Stimulated activated CD4-positive, alpha-beta T cell treated with anti-CD3 and anti-CD28 coated beads, Interleukin-1b, Interleukin-23, amount 100 ng/mL, for 48 hours (primary cell): Measurements from ENCODE around the gene SLMAP.
A peak's percentile ranks its signal among the peaks of the same experiment; 100 is the strongest.

Source experiments
- DNase-seq: peaks from one replicate; pipeline ENCODE4 v3.0.0-alpha.2; 2020

The SLMAP gene

DNA sequence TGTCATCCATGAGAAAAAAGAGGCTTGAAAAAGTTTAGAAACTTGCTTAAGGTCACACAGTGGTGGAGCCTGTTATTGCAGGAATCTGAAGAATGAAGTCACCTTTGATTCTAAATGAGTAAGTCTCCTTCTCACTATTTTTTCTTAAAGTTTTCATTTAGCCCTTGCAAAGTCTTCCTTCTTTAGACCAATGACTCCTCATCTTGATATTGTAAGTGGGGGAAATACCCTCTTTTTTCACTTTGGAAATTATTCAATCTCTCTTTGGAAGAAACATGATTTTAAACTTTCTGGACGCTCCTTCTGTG, 787 bp upstream of the SLMAP start:
- DNase-seq, result no peak

DNA sequence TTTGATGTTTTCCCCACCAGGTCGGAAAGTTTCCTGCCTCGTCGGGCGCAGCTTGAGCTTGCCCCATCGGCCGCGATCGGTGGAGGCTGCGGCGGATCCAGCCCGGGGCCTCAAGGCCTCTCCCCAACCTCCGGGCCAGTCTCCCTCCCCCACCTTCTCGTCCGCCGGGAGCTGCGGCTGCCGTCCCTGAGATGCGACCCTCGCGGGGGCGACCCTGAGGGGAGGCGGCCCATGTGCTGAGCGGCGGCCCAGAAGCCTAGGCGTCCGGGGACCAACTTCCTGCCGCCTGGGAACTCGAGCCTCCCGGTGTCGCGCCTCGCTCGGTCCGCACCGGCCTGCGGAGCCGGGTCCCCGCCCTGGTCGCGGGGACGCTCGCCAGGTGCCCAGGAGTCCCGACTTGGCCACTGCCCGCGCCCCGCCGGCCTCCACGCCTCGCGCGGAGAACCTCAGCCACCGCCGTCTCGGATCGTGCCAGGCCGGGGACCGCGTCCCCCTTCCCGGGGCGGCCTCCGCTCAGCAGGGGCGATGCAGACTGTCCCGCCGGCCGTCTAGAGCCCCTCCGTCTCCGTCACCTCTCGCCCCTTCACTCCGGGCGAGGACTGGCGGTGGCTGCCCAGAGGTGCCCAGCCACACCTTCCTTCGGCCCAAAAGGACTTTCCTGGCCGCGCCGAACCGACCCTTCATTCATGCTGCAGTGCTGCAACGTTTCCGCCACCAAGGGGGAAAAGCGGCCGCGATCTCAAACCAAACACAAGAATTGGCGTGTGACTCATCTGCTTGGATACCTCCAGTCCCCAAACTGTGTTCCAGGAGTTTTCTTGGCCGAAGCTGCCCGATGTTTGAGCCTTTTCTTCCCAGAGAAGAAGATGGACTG, 656 bp downstream of the SLMAP start:
- DNase-seq, result peak; percentile 38

DNA sequence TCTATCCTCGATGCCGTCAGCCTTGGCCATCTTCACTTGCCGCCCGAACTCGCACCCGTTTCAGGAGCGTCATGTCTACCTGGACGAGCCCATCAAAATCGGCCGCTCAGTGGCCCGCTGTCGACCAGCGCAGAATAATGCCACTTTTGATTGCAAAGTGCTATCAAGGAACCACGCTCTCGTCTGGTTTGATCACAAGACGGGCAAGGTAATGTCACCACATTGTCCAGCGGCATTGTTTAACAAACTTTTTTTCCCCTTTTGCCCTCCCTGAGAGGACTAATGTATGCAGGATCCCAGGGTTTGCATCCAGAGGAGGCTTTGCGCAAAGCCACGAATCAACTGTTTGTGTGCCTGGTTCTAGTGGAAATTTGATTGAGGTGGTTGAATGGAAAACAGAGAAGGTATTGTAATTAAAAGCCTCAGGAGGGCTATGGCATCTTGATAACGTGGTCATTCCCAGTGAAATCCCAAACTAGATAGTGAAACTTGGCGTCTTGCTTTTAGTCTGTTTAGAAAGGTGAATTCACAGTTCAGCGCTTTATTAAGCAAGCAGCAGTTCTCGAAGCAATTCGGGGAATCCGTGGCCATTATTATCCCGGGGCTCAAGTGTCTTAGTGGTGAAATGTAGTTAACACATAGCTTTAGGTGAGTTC, 1.7 kb downstream of the SLMAP start:
- DNase-seq, result no peak

DNA sequence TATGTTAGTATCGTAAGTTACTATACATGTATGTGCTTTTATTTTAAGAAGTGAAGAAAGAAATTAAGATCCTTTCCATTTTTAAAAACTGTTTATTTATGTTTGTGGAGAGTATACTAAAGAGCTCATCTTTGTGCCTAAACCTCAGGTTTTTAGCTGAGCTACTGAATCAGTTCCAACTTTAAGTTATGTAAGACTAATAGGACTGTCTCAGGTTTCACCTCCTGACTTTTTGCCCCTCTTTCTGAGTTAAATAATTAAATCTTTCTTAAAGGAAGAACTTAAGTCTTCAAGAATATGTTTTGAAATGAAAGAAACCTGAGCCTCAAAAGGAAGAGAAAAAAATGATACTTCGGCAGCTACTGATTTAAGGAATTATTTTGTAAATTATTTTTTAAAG, 2.6 kb downstream of the SLMAP start:
- no peak for DNase-seq

GRCh38 chr3:57764794-57765193, 8.7 kb downstream of the SLMAP start:
- no peak for DNase-seq

- no peak for DNase-seq
Measured at GRCh38 chr3:57768595-57768994, 12.5 kb downstream of the SLMAP start.

- DNase-seq, result no peak
Measured at GRCh38 chr3:57770009-57770827, 14.1 kb downstream of the SLMAP start.

- no peak for DNase-seq
Measured at GRCh38 chr3:57772251-57772650, 16.1 kb downstream of the SLMAP start.

DNA sequence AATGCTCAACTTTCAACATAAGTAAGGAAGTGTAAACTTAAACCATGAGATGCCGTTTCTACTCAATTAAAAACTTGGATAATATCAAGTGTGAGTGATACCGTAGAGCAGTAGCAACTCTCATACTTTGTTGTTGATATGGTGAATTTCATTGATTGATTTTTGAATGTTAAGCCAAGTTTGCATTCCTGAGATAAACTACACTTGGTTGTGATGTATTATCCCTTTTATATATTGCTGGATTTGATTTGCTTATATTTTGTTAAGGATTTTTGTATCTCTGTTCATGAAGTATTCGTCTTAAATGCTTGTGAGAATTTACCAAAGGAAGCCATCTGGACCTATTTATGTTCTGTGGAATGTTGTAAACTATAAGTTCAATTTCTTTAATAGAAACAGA, 21.7 kb downstream of the SLMAP start:
- DNase-seq, result no peak

- no peak for DNase-seq
Measured at GRCh38 chr3:57778494-57778893, 22.4 kb downstream of the SLMAP start.

DNA sequence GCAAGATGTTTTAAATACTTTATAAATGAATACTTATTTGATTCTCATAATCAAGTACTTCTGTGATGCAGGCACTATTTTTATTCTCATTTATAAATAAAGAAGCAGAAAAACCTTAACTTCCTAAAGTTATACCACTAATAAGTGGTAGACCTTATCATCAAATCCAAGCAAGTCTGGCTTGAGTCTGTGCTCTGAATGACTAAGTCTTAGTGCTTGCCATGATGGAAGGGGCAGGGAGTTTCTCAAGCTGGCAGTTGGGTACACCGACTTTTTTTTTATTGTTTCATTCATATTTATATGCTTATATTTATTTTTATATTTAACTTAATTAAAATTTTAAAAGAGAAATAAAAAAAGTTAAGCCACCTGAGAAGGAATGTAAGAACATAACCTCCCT, 23.6 kb downstream of the SLMAP start:
- DNase-seq, result no peak

GRCh38 chr3:57783186-57784088, 27.3 kb downstream of the SLMAP start:
- DNase-seq, result no peak

GRCh38 chr3:57784089-57784735, 28.1 kb downstream of the SLMAP start:
- DNase-seq, result no peak

GRCh38 chr3:57785446-57785845, 29.3 kb downstream of the SLMAP start:
- no peak for DNase-seq

- no peak for DNase-seq
Measured at GRCh38 chr3:57787867-57788623, 31.9 kb downstream of the SLMAP start.

DNA sequence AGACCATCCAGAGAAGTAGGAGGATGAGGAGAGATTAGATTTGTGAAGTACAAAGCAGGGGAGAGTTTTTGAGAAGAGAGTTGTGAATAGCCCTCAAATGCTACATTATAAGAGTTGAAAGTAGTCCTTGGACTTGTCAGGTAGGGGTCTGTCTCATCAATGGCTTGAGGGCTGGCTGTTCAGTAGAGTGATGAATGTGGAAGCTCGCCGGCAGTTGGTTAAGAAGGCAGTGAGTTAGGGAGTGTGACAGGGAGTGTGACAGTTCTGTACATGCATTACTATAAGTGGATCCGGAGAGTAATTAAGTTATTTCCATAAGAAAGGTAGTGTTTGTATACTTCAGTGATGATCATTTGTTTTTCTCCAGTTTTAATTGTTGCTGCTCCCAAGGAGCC, 32.5 kb downstream of the SLMAP start:
- DNase-seq, result no peak

GRCh38 chr3:57791245-57791644, 35.1 kb downstream of the SLMAP start:
- DNase-seq, result no peak

GRCh38 chr3:57792198-57792597, 36.1 kb downstream of the SLMAP start:
- DNase-seq, result no peak

DNA sequence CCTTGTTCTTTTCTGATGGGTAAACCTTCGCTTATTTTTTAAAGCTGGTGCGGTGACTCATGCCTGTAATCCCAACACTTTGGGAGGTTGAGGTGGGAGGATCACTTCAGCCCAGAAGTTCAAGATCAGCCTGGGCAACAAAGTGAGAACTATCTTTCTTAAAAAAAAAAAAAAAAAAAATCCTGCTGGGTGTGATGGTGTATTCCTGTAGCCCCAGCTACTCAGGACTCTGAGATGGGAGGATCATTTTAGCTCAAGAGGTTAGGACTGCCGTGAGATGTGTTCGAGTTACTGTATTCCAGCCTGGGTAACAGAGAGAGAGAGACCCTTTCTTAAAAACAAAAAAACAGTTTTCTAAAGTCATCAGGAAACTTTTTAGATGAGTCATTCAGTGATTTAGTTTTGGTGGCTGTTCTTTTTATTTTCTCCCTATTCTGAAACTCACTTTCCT, 37.7 kb downstream of the SLMAP start:
- no peak for DNase-seq

DNA sequence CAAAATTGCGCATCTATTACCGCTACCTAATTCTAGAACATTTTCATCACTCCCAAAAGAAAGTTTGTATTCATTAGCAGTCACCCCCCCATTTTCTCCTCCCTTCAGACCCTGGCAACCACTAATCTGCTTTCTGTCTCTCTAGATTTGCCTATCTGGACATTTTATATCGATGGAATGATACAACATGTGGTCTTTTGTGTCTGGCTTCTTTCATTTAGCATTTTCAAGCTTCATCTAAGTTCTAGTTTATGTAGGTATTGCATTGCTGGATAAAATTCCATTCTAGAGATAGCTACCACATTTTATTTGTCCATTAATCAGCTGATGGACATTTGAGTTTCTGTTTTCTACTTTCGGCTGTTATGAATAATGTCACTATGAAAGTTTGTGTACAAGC, 38.4 kb downstream of the SLMAP start:
- DNase-seq, result no peak

DNA sequence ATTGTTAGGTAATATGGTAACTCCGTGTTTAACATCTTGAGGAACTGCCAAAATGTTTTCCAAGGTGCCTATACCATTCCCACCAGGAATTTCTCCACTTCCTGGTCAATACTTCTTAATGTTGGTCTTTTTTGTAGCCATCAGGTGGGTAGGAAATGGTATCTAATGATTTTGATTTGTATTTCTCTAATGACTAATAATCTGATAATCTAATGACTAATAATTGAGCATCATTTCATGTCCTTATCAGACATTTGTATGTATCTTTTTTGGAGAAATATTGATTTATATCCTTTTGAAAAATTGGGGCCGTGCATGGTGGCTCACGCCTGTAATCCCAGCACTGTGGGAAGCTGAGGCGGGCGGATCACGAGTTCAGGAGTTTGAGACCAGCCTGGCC, 38.8 kb downstream of the SLMAP start:
- DNase-seq, result no peak
